ENCODE data around the gene ADGRB3. TPM values are rescaled to one million over a fixed set of nuclear protein-coding genes. Genes with fewer than 3 reads are reported as not detected.

The ADGRB3 gene
- total RNA-seq, 3 donors from 2014 or later: 1.1 to 2.3 (median 1.2) TPM

- H3K27ac ChIP-seq: no peak overlapping the region
- no peaks in the 10 kb centered on the region for H3K27me3 ChIP-seq
- DNase-seq (ENCODE audit: low spot score in 2 of 2): no peak
- no peaks in the 10 kb centered on the region for H3K4me1 ChIP-seq
- no peaks in the 10 kb centered on the region for H3K36me3 ChIP-seq
- no peaks in the 10 kb centered on the region for H3K9me3 ChIP-seq
- intact Hi-C loops (cut with DNase I; ENCODE audit: low total_unique reads): no loop called here
- H3K4me3 ChIP-seq: no peak overlapping the region
- TF ChIP-seq POLR2AphosphoS5 (IDR thresholded peaks at IDR 0.05) (no peak), CTCF (IDR thresholded peaks at IDR 0.05) (no peak), POLR2A (IDR thresholded peaks at IDR 0.05) (no peak)
These were observed 370.1 kb downstream of the ADGRB3 start for GRCh38 chr6:69005199-69005598.

- Histone ChIP-seq H3K9me3 (no peaks in the 10 kb centered on the region), H3K27ac (no peak overlapping the region), H3K4me3 (no peak overlapping the region), H3K36me3 (no peaks in the 10 kb centered on the region), H3K4me1 (no peaks in the 10 kb centered on the region), H3K27me3 (no peaks in the 10 kb centered on the region)
- TF ChIP-seq CTCF (IDR thresholded peaks at IDR 0.05): no peak
- no peak for TF ChIP-seq POLR2A (IDR thresholded peaks at IDR 0.05)
- TF ChIP-seq POLR2AphosphoS5 (IDR thresholded peaks at IDR 0.05): no peak
- no peak for DNase-seq (ENCODE audit: low spot score in 2 of 2)
- intact Hi-C loops (cut with DNase I; ENCODE audit: low total_unique reads): no loop called here
These were observed 372.7 kb downstream of the ADGRB3 start for GRCh38 chr6:69007781-69008180.

- no peak overlapping the region for H3K4me3 ChIP-seq
- H3K4me1 ChIP-seq: no peaks in the 10 kb centered on the region
- DNase-seq (ENCODE audit: low spot score in 2 of 2): no peak
- intact Hi-C loops (cut with DNase I; ENCODE audit: low total_unique reads): no loop called here
- H3K9me3 ChIP-seq: no peaks in the 10 kb centered on the region
- no peak overlapping the region for H3K27ac ChIP-seq
- H3K27me3 ChIP-seq: no peaks in the 10 kb centered on the region
- no peaks in the 10 kb centered on the region for H3K36me3 ChIP-seq
- no peak for TF ChIP-seq POLR2A (IDR thresholded peaks at IDR 0.05)
- no peak for TF ChIP-seq POLR2AphosphoS5 (IDR thresholded peaks at IDR 0.05)
- no peak for TF ChIP-seq CTCF (IDR thresholded peaks at IDR 0.05)
These were observed 377.1 kb downstream of the ADGRB3 start for GRCh38 chr6:69012211-69012610.

GRCh38 chr6:69012876-69013275 lies 377.8 kb downstream of the ADGRB3 start:
- TF ChIP-seq POLR2A (IDR thresholded peaks at IDR 0.05) (no peak), CTCF (IDR thresholded peaks at IDR 0.05) (no peak), POLR2AphosphoS5 (IDR thresholded peaks at IDR 0.05) (no peak)
- intact Hi-C loops (cut with DNase I; ENCODE audit: low total_unique reads): no loop called here

GRCh38 chr6:69018906-69019305 lies 383.8 kb downstream of the ADGRB3 start:
- H3K27me3 ChIP-seq: no peaks in the 10 kb centered on the region
- no peak overlapping the region for H3K27ac ChIP-seq
- no peak for DNase-seq (ENCODE audit: low spot score in 2 of 2)
- TF ChIP-seq POLR2A (IDR thresholded peaks at IDR 0.05) (no peak), CTCF (IDR thresholded peaks at IDR 0.05) (no peak), POLR2AphosphoS5 (IDR thresholded peaks at IDR 0.05) (no peak)
- H3K4me3 ChIP-seq: no peak overlapping the region
- intact Hi-C loops (cut with DNase I; ENCODE audit: low total_unique reads): no loop called here
- H3K9me3 ChIP-seq: no peaks in the 10 kb centered on the region
- no peaks in the 10 kb centered on the region for H3K36me3 ChIP-seq
- no peaks in the 10 kb centered on the region for H3K4me1 ChIP-seq

More at GRCh38 chr6:69012876-69013275, 377.8 kb downstream of the ADGRB3 start:
- no peaks in the 10 kb centered on the region for H3K9me3 ChIP-seq
- H3K27ac ChIP-seq: no peak overlapping the region
- H3K27me3 ChIP-seq: no peaks in the 10 kb centered on the region
- no peak overlapping the region for H3K4me3 ChIP-seq
- H3K36me3 ChIP-seq: no peaks in the 10 kb centered on the region
- H3K4me1 ChIP-seq: no peaks in the 10 kb centered on the region
- DNase-seq (ENCODE audit: low spot score in 2 of 2): no peak

Measured in breast epithelium (tissue), 4 donors.